Measurements from ENCODE around the gene SNX33. TPM values are rescaled to one million over a fixed set of nuclear protein-coding genes. Genes with fewer than 3 reads are reported as not detected.
"Not testable (repeated sequence)": the region's sequence is repeated elsewhere in the genome, so short reads cannot be mapped to it uniquely, and the experiment has no call there.

SNX33 gene
- total RNA-seq, 1 experiment from 2014 or later: 19.8 TPM

DNA sequence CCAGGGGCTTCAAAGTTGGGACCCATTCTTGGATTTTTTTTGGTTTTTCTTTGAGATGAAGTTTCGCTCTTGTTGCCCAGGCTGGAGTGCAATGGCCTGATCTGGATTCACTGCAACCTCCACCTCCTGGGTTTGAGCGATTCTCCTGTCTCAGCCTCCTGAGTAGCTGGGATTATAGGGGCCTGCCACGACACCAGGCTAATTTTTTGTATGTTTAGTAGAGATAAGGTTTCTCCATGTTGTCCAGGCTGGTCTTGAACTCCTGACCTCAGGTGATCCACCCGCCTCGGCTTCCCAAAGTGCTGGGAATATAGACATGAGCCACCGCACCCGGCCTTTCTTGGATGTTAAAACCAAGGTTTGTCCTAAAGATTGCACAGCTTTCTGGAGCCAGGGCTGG is 13.8 kb upstream of the SNX33 start:
- not testable (repeated sequence) for ATAC-seq; H3K36me3 Mint-ChIP-seq; H3K27me3 Mint-ChIP-seq (ENCODE audit: low read depth); H3K9me3 Mint-ChIP-seq; DNase-seq (ENCODE audit: low spot score); H3K4me3 Mint-ChIP-seq
- Mint-ChIP-seq H3K27ac (peak overlapping the region; percentile 94; the same call in 1 of the 2 replicates), H3K4me1 (peaks cover 35% of the 10 kb centered on the region)
- ChIA-PET CTCF (interaction anchor here (0.7 to 1.4 kb wide), 4 partner anchors 14 to 168 kb away, joined by 3 to 8 read pairs (median 3); partner anchors contain the start of gene SNX33), POLR2A (interaction anchor here (1.0 kb wide), 1 partner anchor 8 kb away, joined by 4 read pairs; the partner anchor contains the start of gene SNUPN)

DNA sequence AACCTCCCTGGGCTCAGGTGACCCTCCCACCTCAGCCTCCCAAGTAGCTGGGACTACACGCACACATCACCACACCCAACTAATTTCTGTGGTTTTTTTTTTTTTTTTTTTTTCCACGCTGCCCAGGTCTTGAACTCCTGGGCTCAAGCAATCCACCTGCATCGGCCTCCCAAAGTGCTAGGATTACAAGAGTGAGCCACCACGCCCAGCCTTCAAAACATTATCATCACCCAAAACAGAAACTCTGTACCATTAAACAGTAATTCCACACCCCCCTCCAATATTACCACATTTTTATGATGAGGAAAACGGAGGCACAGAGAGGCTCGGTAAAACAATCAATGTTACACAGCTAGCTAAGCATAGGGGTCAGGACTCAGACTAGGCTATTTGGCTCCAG is 11.7 kb upstream of the SNX33 start:
- Mint-ChIP-seq H3K27ac (no peak overlapping the region), H3K36me3 (no peaks in the 10 kb centered on the region), H3K4me1 (peaks cover 41% of the 10 kb centered on the region), H3K9me3 (no peaks in the 10 kb centered on the region), H3K27me3 (ENCODE audit: low read depth) (no peaks in the 10 kb centered on the region), H3K4me3 (no peak overlapping the region)
- ChIA-PET POLR2A (interaction anchor here (0.8 to 4.7 kb wide), 3 partner anchors 10 to 1866 kb away, joined by 3 to 23 read pairs (median 9); partner anchors contain the start of genes SNUPN and SNX33), CTCF (interaction anchor here (0.6 to 1.1 kb wide), 3 partner anchors 12 to 268 kb away, joined by 3 to 4 read pairs (median 3); partner anchors contain the start of gene SNX33)
- ATAC-seq (no peak), DNase-seq (ENCODE audit: low spot score) (no peak)
- TF ChIP-seq, protein P1, sequence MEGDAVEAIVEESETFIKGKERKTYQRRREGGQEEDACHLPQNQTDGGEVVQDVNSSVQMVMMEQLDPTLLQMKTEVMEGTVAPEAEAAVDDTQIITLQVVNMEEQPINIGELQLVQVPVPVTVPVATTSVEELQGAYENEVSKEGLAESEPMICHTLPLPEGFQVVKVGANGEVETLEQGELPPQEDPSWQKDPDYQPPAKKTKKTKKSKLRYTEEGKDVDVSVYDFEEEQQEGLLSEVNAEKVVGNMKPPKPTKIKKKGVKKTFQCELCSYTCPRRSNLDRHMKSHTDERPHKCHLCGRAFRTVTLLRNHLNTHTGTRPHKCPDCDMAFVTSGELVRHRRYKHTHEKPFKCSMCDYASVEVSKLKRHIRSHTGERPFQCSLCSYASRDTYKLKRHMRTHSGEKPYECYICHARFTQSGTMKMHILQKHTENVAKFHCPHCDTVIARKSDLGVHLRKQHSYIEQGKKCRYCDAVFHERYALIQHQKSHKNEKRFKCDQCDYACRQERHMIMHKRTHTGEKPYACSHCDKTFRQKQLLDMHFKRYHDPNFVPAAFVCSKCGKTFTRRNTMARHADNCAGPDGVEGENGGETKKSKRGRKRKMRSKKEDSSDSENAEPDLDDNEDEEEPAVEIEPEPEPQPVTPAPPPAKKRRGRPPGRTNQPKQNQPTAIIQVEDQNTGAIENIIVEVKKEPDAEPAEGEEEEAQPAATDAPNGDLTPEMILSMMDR (IDR thresholded peaks at IDR 0.05): no peak
- TF ChIP-seq, protein P2, sequence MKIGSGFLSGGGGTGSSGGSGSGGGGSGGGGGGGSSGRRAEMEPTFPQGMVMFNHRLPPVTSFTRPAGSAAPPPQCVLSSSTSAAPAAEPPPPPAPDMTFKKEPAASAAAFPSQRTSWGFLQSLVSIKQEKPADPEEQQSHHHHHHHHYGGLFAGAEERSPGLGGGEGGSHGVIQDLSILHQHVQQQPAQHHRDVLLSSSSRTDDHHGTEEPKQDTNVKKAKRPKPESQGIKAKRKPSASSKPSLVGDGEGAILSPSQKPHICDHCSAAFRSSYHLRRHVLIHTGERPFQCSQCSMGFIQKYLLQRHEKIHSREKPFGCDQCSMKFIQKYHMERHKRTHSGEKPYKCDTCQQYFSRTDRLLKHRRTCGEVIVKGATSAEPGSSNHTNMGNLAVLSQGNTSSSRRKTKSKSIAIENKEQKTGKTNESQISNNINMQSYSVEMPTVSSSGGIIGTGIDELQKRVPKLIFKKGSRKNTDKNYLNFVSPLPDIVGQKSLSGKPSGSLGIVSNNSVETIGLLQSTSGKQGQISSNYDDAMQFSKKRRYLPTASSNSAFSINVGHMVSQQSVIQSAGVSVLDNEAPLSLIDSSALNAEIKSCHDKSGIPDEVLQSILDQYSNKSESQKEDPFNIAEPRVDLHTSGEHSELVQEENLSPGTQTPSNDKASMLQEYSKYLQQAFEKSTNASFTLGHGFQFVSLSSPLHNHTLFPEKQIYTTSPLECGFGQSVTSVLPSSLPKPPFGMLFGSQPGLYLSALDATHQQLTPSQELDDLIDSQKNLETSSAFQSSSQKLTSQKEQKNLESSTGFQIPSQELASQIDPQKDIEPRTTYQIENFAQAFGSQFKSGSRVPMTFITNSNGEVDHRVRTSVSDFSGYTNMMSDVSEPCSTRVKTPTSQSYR (CRISPR knock-in tag; IDR thresholded peaks at IDR 0.05): no peak
- no peak for TF ChIP-seq ZNF232 (CRISPR knock-in tag; IDR thresholded peaks at IDR 0.05)
- TF ChIP-seq, protein P3, sequence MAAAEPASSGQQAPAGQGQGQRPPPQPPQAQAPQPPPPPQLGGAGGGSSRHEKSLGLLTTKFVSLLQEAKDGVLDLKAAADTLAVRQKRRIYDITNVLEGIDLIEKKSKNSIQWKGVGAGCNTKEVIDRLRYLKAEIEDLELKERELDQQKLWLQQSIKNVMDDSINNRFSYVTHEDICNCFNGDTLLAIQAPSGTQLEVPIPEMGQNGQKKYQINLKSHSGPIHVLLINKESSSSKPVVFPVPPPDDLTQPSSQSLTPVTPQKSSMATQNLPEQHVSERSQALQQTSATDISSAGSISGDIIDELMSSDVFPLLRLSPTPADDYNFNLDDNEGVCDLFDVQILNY (CRISPR knock-in tag; IDR thresholded peaks at IDR 0.05): no peak
- TF ChIP-seq, protein P4, sequence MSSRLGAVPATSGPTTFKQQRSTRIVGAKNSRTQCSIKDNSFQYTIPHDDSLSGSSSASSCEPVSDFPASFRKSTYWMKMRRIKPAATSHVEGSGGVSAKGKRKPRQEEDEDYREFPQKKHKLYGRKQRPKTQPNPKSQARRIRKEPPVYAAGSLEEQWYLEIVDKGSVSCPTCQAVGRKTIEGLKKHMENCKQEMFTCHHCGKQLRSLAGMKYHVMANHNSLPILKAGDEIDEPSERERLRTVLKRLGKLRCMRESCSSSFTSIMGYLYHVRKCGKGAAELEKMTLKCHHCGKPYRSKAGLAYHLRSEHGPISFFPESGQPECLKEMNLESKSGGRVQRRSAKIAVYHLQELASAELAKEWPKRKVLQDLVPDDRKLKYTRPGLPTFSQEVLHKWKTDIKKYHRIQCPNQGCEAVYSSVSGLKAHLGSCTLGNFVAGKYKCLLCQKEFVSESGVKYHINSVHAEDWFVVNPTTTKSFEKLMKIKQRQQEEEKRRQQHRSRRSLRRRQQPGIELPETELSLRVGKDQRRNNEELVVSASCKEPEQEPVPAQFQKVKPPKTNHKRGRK (CRISPR knock-in tag; IDR thresholded peaks at IDR 0.05; ENCODE audit: borderline replicate concordance): no peak

DNA sequence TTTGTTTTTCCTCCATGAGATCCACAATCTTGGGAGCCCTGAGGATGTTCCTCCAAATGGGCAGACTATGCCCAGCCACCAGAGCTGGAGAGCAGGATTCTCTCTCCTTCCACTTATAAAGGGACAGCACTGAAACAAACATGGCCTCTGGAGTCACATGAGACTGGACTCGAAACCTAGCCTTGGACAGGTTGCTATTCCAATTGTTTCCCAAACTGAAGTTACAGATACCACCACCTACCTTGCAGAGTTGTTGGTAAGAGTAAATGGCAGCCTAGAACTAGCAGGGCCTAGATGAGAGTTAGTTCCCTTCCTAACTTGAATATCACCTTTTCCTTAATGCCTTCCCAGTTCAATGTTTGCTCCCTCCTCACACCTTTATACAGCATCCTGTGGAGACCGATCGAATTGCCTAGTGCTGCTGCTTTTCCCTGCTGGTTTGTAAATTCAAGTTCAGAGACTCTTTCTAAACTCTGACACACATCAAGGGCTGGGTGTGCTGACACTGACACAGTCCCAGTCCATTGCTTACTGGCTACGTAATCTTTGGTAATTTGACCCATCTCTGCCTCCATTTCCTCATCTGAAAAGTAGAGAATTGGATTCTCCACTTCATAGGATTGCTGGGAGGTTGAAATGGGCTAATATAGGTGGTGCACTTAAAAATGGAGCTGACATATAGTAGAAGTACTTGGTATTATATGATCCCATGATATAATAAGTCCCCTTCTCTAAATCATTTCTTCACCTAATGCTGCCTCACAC is 10.3 kb upstream of the SNX33 start:
- no peak for DNase-seq (ENCODE audit: low spot score)
- TF ChIP-seq, protein P5, sequence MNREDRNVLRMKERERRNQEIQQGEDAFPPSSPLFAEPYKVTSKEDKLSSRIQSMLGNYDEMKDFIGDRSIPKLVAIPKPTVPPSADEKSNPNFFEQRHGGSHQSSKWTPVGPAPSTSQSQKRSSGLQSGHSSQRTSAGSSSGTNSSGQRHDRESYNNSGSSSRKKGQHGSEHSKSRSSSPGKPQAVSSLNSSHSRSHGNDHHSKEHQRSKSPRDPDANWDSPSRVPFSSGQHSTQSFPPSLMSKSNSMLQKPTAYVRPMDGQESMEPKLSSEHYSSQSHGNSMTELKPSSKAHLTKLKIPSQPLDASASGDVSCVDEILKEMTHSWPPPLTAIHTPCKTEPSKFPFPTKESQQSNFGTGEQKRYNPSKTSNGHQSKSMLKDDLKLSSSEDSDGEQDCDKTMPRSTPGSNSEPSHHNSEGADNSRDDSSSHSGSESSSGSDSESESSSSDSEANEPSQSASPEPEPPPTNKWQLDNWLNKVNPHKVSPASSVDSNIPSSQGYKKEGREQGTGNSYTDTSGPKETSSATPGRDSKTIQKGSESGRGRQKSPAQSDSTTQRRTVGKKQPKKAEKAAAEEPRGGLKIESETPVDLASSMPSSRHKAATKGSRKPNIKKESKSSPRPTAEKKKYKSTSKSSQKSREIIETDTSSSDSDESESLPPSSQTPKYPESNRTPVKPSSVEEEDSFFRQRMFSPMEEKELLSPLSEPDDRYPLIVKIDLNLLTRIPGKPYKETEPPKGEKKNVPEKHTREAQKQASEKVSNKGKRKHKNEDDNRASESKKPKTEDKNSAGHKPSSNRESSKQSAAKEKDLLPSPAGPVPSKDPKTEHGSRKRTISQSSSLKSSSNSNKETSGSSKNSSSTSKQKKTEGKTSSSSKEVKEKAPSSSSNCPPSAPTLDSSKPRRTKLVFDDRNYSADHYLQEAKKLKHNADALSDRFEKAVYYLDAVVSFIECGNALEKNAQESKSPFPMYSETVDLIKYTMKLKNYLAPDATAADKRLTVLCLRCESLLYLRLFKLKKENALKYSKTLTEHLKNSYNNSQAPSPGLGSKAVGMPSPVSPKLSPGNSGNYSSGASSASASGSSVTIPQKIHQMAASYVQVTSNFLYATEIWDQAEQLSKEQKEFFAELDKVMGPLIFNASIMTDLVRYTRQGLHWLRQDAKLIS (CRISPR knock-in tag; IDR thresholded peaks at IDR 0.05; ENCODE audit: borderline replicate concordance): no peak
- TF ChIP-seq, protein P6, sequence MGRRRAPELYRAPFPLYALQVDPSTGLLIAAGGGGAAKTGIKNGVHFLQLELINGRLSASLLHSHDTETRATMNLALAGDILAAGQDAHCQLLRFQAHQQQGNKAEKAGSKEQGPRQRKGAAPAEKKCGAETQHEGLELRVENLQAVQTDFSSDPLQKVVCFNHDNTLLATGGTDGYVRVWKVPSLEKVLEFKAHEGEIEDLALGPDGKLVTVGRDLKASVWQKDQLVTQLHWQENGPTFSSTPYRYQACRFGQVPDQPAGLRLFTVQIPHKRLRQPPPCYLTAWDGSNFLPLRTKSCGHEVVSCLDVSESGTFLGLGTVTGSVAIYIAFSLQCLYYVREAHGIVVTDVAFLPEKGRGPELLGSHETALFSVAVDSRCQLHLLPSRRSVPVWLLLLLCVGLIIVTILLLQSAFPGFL (CRISPR knock-in tag; IDR thresholded peaks at IDR 0.05; ENCODE audit: borderline replicate concordance): no peak
- no peak for TF ChIP-seq RORB (CRISPR knock-in tag; IDR thresholded peaks at IDR 0.05)
- TF ChIP-seq, protein P3 (CRISPR knock-in tag; IDR thresholded peaks at IDR 0.05): no peak
- peaks cover 42% of the 10 kb centered on the region for H3K4me1 Mint-ChIP-seq
- ChIA-PET CTCF (interaction anchor here (0.7 to 3.7 kb wide), 12 partner anchors 10 to 270 kb away, joined by 3 to 26 read pairs (median 4); partner anchors contain the start of genes SNUPN and SNX33), POLR2A (interaction anchor here (0.6 to 6.1 kb wide), 5 partner anchors 10 to 1469 kb away, joined by 3 to 76 read pairs (median 23); partner anchors contain the start of genes SIN3A, SNUPN and SNX33)
- no peaks in the 10 kb centered on the region for H3K36me3 Mint-ChIP-seq
- H3K4me3 Mint-ChIP-seq: peak overlapping the region; percentile 92; the same call in 1 of the 2 replicates
- H3K27ac Mint-ChIP-seq: peak overlapping the region; percentile 27; the same call in 1 of the 2 replicates
- no peaks in the 10 kb centered on the region for H3K27me3 Mint-ChIP-seq (ENCODE audit: low read depth)
- no peak for ATAC-seq
- no peaks in the 10 kb centered on the region for H3K9me3 Mint-ChIP-seq

Measured in WTC11 (cell line).